ENCODE measurements around the gene ST6GALNAC3.

Gene ST6GALNAC3

GRCh38 chr1:76146184-76146583 is 71.6 kb downstream of the ST6GALNAC3 start:
- DNase-seq: no peak

GRCh38 chr1:76147917-76148316 is 73.4 kb downstream of the ST6GALNAC3 start:
- no peak for DNase-seq

GRCh38 chr1:76148460-76148859 is 73.9 kb downstream of the ST6GALNAC3 start:
- no peak for DNase-seq

DNA sequence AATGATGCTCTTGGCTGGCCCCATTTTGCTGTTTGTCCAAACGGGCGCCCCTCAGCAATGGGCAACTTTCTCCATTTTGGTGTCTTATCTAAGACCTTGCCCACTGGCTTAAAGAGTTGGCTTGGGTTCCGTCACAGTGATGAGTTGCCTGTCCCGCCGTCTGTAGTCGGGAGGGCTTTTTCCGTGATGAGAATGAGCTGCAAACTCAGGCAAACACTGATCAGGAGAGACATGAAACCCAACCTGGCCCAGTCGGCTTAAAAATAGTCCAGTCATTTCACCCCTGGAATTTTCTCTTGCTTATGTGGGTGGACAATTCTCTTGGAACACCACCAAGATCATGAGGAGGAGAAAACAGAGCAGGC is 79.3 kb downstream of the ST6GALNAC3 start:
- no peak for DNase-seq

- DNase-seq: peak; percentile 76
Measured at GRCh38 chr1:76154206-76154956, 79.8 kb downstream of the ST6GALNAC3 start.

- no peak for DNase-seq
Measured at GRCh38 chr1:76156987-76157386, 82.4 kb downstream of the ST6GALNAC3 start.

GRCh38 chr1:76158126-76158525 is 83.6 kb downstream of the ST6GALNAC3 start:
- DNase-seq: no peak

- no peak for DNase-seq
Measured at GRCh38 chr1:76160225-76160624, 85.7 kb downstream of the ST6GALNAC3 start.

DNA sequence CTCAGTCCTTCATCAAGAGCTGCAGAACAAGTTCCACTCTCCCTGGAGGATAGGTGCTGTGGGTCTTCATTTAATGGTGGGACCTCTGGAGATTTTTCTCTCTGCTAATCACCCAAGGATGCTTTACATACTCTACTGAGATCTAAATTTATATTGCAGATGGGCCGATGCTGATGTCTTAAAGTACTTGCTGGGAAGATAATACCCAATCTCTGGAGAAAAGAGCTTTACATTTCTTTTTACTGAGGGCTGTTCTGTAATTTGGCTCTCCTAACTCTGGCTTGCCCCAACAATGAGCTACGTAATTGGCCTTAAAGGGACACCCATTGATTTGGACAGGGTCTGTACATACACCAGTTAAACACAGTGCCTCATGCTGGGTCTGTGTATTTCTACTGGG is 86.9 kb downstream of the ST6GALNAC3 start:
- no peak for DNase-seq

DNA sequence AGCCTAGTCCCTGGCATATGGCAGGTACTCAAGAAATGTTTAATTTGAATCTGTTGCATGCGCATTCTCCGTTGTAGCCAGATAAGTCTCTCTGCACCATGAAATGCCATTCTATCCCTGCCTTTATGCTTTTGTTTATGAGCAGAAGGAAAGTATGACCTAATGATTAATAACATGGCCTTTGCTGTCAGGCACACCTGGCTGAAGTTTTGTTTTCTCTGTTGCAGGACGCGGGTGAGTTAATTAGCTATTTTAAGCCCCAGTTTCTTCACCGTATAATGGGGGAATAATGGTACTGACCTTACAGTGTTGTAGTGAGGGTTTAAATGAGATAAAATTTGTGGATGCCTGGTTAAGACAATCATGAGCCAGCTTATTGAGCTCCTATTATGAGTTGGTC is 87.7 kb downstream of the ST6GALNAC3 start:
- DNase-seq: no peak

- DNase-seq: no peak
Measured at GRCh38 chr1:76164165-76164564, 89.6 kb downstream of the ST6GALNAC3 start.

DNA sequence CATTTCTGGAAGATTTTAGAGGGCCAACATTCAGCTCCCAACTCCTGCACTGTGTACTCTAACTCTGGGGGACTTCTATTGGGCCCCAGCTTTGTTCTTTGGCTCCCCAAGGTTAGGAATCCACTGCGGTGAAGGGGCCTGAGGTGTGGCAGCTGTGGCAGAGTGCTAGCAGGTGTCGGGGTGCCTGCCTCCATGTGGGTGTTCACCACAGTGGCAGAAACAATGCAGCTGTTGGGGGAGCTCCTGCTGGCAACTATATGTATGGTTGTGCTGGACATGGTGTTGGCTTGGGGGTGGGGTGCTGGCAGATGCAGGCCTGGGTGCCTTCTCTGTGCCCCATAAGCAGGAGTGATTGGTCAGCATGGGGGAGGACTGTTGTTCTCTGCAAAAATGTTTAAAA is 95.5 kb downstream of the ST6GALNAC3 start:
- no peak for DNase-seq

DNA sequence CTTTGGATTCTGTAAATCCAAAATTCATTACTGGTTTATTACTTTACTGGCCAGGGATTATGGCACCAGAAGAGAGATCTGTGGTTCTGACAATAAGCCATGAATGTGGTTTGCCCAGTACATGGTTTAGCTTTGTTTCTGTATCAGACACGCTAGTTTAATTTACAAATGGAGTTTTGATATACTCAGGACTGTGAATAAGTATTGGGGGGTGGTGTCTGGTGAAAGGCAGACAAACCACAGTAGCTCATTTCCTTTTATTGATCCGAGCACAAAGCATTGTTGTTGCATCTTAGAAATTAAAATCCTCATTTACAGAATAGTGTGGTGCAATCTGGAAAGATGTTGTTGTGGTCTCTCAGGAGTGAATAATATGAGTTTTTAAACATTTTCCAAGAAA is 96.0 kb downstream of the ST6GALNAC3 start:
- DNase-seq: no peak

GRCh38 chr1:76176000-76176399 is 101.5 kb downstream of the ST6GALNAC3 start:
- no peak for DNase-seq

GRCh38 chr1:76177615-76178014 is 103.1 kb downstream of the ST6GALNAC3 start:
- no peak for DNase-seq

- no peak for DNase-seq
Measured at GRCh38 chr1:76179219-76179698, 104.7 kb downstream of the ST6GALNAC3 start.

GRCh38 chr1:76185207-76185606 is 110.7 kb downstream of the ST6GALNAC3 start:
- no peak for DNase-seq

GRCh38 chr1:76186554-76187170 is 112.1 kb downstream of the ST6GALNAC3 start:
- DNase-seq: peak; percentile 13

GRCh38 chr1:76187436-76187835 is 112.9 kb downstream of the ST6GALNAC3 start:
- DNase-seq: no peak

DNA sequence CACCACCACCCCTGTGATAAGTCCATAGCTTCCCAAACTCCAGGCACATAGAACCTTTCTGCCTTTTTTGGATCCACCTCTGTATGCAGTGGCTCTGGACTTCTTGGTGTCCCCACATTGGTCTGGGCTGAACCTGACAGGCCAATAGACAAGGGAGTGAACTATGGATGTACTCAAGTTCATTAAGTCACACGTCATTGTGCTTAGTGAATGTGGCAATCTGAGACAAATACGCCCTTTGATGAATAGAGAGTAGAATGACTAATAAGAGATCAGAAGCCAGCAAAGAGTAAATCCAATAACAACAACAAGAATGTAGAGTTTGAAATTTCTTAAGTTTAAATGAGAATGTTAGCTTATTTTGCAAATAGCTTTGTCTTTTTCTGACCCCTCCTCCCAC is 114.8 kb downstream of the ST6GALNAC3 start:
- DNase-seq: no peak

DNA sequence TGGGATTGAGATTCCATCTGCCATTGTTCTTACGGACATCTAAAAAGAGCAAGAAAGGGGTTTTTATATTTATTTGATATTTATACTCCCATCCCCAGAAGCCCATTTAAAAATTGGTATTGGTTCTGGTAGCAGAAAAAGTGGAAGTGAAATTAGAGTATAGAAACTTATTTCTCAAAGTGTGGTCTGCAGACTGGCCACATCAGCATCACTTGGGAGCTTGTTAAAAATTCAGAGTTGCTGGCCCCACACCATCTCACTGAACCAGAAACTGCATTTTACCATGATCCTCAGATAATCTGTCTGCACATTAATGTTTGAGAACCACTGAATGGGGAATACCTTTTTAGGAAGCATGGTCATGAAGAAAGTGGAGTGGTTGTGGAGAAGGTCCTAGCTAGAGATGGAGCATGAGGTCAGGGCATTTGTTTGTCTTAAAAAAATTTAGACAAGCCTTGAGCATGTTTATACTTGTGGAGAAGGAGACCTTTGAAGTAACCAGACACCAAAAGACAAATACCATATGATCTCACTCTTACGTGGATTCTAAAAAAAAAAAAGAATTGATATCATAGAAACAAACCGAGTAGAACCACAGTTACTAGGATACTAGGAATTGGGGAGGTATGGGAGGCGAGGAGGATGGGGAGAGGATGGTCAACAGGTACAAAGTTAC is 116.3 kb downstream of the ST6GALNAC3 start:
- no peak for DNase-seq

- no peak for DNase-seq
Measured at GRCh38 chr1:76191561-76191960, 117.0 kb downstream of the ST6GALNAC3 start.

DNA sequence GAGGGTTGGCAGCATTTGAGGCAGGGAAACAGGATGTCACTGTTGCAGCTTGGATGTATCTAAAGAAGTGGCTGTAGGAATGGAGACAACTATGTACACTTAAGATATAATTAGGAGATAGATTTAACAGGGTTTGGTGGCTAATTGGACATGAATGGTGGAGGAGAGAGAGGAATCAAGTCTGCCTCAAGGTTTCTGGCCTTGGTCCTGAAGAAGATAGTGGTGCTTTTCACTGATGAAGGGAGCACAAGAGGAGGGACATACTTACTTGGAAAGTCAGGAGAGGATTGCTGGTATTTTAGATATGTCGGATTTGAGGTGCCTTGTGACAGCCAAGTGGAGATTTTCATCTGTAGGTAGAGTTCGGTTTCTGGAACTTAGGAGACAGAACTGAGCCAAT is 123.9 kb downstream of the ST6GALNAC3 start:
- no peak for DNase-seq

GRCh38 chr1:76202670-76203069 is 128.1 kb downstream of the ST6GALNAC3 start:
- no peak for DNase-seq
